GM06990 (cell line): ENCODE measurements around the gene SDC1.

Experiments
- DNase-seq: peaks from one replicate; pipeline ENCODE4 v3.0.0-alpha.2; 2011; ENCODE audit not compliant: insufficient read length; ENCODE audit errors: extremely low read depth
- H3K27me3 ChIP-seq: replicated peaks from 2 replicates; pipeline ENCODE4 v1.6.0; 2011; ENCODE audit warnings: low read length; ENCODE audit not compliant: control insufficient read depth, insufficient read depth
- H3K36me3 ChIP-seq: 2 replicates; pipeline ENCODE4 v1.5.1; 2011; ENCODE audit warnings: low read length; ENCODE audit not compliant: control insufficient read depth, insufficient read depth
- H3K4me3 ChIP-seq: replicated peaks from 2 replicates; pipeline ENCODE4 v1.5.1; 2011; ENCODE audit warnings: low read depth, mild to moderate bottlenecking, control low read depth, low read length
- CTCF ChIP-seq: IDR thresholded peaks from 2 replicates; pipeline ENCODE4 v1.5.1; 2011; ENCODE audit warnings: low read length, control low read depth, mild to moderate bottlenecking, inconsistent platforms; ENCODE audit not compliant: insufficient read depth, poor library complexity, severe bottlenecking

Gene SDC1

DNA sequence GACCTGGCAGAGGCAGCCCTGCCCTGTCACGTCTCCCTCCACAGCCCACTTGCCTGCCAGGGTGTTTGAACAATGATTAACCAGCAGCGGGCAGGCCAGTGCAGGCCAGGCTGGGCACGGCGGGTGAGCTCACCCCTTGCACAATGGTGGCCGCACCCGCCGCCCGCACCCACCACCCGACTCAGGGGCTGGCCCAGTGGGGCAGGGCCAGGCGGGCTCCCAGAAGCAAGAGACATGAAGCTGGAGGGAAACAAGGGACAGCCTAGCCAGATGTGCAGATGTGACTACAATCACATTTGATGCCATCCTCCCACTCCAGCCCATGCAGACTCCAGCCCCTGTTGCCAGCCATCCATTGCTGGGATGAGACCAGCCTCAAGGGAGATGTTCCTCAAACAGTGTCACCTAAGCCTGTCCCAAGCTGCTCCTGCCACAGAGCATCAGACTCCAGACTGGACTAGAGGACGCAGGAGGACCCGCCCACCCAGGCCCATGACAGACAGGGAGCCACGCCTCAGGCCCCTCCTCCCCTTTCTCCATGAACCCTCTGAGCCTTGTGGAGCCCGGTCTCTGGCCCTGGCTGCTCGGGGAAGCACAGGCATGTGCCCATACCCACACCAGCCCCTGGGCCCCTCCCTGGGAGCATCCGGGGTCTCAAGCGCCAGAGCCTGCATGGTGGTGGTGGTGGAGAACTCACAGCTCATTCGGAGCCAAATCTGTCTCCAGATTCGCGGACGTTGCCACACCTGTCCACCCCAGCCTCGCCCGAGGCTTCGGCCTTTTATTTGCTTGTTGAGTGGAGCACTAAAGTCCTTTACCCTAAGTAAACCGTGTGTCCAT, 45.0 kb downstream of the SDC1 start:
- Histone ChIP-seq H3K4me3 (no peak overlapping the region), H3K36me3 (no peaks in the 10 kb centered on the region), H3K27me3 (no peaks in the 10 kb centered on the region)
- DNase-seq: no peak
- no peak for TF ChIP-seq CTCF

DNA sequence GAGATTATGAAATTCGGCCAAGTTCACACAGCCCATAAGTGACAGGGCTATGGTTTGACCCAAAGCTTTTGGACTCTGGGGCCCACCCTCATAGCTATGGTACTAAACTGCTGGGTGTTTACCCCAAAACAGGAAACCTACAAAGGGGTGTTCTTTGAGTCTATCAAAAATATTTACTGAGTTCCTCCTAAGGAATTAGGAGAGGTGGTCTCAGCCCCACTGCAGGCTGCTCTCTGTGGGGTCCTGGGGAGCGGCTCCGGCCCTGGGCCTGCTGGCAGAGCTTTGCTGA, 45.5 kb downstream of the SDC1 start:
- no peak overlapping the region for H3K4me3 ChIP-seq
- H3K36me3 ChIP-seq: no peaks in the 10 kb centered on the region
- no peaks in the 10 kb centered on the region for H3K27me3 ChIP-seq
- DNase-seq: no peak
- TF ChIP-seq CTCF: no peak

DNA sequence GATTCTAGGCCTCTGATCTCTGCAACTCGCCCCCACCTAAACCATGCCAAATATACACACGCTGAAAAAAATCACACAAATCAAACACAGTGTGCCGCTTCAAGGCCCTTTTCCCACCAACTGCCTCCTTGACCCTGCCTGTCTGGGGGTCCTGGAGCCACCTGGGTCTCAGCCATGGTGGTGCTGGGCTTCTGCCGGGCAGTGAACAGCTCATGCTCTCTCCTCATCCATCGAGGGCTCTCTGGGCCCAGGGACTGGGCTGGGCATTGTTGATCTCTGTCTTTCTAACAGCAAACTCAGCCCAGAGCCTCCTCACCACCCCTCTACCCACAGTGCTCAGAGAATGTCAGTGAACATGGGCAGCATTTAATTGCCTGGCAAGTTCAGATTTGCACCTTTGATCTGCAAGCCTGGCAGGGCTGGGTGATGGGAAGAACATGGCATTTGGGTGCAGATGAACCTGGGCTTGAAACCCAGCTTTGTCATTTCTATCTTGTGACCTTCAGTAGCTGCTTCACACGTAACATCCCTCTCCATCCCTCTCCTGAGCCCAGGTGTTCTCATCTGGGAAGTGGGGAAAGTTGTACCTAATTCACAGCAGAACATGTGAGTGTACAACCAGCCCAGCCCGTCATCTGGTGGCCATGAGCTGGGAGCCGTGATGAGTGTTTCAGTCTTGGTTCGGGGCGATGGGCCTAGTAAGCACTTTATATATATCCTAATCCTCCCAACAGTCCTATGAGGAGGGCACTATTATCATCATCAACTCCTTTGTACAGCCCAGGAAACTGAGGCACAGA, 46.1 kb downstream of the SDC1 start:
- Histone ChIP-seq H3K27me3 (no peaks in the 10 kb centered on the region), H3K36me3 (no peaks in the 10 kb centered on the region), H3K4me3 (no peak overlapping the region)
- no peak for DNase-seq
- no peak for TF ChIP-seq CTCF

GRCh38 chr2:20178249-20178607, 46.7 kb downstream of the SDC1 start:
- no peak for TF ChIP-seq CTCF
- Histone ChIP-seq H3K36me3 (no peaks in the 10 kb centered on the region), H3K4me3 (no peak overlapping the region), H3K27me3 (no peaks in the 10 kb centered on the region)
- DNase-seq: no peak

DNA sequence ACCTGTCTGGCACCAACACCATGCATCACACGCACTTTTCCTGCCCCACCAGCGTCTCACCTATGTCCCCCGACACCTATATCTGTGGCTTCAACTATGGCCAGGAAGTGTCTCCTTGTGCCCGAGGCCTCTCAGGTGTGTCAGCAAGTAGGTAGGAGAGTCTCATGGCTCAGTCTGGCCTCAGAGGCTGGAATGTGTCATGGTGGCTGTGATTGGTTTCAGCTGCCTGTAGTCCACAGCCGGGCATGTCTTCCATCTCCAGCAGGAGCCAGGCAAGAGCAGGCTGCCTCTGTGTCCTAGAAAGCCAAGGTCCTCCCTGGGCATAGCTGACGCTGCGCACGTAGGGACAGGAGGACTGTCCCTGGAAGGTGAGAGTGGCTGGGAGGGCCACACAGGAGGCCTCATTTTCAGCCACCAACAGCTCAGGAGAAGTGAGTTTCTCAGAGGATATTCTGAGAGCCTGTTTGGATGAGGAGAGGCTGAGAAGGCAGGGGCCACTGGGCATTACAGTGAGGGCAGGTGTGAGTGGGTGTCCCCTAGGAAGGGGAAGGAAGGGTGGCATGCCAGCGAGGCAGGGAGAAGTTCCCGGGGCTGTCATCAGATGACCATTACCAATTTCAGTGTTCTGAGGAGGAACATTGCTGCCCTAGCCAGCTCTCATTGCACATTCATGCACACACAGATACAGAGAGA, 47.2 kb downstream of the SDC1 start:
- Histone ChIP-seq H3K4me3 (no peak overlapping the region), H3K27me3 (no peaks in the 10 kb centered on the region), H3K36me3 (no peaks in the 10 kb centered on the region)
- DNase-seq: no peak
- no peak for TF ChIP-seq CTCF
